22Rv1 (cell line): Measurements from ENCODE around the gene PPM1K.

ENCODE experiments used
- H3K27ac ChIP-seq: fragments of 450-650 bp; 2 replicates; pipeline ENCODE4 v1.5.1; 2017
- CTCF ChIP-seq: fragments of 450-650 bp; IDR thresholded peaks from 2 replicates; pipeline ENCODE4 v1.5.1; 2017; ENCODE audit warnings: mild to moderate bottlenecking
- ZFX ChIP-seq: fragments of 450-650 bp; IDR thresholded peaks from 2 replicates; pipeline ENCODE4 v1.6.1; 2017; ENCODE audit warnings: antibody characterized with exemption, borderline replicate concordance

The PPM1K gene

DNA sequence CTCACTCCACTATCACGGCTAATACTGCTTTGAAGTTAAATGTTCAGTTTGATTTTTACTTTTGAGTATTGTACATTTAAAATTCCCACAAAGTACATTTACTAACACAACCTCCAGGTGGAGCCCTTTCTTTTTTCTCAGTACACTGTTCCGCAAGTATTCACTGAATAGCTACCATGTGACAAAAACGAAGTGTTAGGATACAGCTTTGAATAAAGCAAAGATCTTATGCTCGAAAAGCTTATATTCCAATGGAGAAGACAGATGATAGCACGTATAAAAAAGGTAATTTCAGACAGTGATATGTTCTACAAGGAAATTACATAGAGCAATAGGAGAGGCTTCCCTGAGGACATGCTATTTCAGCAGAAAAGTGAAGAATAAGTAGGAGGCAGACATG, 65.3 kb downstream of the PPM1K start:
- TF ChIP-seq ZFX (no peak), CTCF (peak; percentile 81)
- H3K27ac ChIP-seq: no peak overlapping the region

DNA sequence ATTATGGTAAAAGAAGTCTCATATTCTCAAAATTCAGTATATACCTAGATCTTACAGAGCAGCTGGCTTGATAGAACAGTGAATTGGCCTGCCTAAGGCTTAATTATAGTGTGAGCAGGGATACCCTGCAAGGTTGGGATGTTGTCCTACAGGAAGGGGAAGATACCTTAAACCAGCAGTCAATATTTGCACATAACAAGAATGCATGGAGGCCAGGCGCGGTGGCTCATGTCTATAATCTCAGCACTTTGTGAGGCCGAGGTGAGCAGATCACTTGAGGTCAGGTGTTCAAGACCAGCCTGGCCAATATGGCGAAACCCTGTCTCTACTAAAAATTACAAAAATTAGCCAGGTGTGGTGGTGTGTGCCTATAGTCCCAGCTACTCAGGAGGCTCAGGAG, 67.2 kb downstream of the PPM1K start:
- TF ChIP-seq CTCF (no peak), ZFX (no peak)
- H3K27ac ChIP-seq: no peak overlapping the region

- TF ChIP-seq CTCF: no peak
- TF ChIP-seq ZFX: no peak
- H3K27ac ChIP-seq: no peak overlapping the region
Observed at GRCh38 chr4:88216395-88216794, 68.0 kb downstream of the PPM1K start.

DNA sequence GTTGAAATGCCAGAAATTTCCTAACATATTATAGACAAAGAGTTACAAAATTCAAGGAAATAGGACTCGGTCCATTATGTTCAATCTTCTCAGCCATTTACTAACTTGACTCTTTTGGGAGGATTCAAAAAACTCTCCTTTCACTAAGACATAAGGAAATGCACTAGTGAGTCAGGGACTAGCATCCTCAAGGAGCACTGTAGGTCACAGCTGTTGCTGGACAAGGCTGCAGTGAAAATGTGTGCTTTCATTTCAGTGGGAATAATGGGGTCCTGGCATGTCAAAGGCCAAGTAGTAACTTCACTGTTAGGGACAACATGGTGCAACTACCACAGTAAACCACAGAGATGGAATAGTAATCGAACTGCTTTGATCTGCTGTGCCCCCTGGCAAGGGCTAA, 69.0 kb downstream of the PPM1K start:
- TF ChIP-seq CTCF: no peak
- TF ChIP-seq ZFX: no peak
- no peak overlapping the region for H3K27ac ChIP-seq

DNA sequence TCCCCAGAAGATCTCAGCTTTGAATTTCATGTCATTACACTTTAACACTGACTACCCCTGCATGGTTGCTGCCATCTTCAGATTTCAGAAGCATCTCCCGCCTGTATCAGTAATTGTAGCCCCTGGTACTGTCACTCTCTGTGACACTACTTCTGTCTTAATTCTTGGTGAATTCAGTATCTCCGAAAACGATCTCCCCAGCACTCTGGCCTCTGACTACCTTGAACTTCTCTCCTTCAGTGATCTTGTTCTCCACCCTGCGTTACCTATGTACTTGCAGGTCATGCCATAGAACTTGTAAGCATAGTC, 72.2 kb downstream of the PPM1K start:
- TF ChIP-seq ZFX: no peak
- peak; percentile 51 for TF ChIP-seq CTCF
- no peak overlapping the region for H3K27ac ChIP-seq

- TF ChIP-seq CTCF: peak; percentile 79
- TF ChIP-seq ZFX: no peak
- no peak overlapping the region for H3K27ac ChIP-seq
Observed at GRCh38 chr4:88211473-88212252, 72.7 kb downstream of the PPM1K start.

- TF ChIP-seq CTCF (no peak), ZFX (no peak)
- no peak overlapping the region for H3K27ac ChIP-seq
Observed at GRCh38 chr4:88208156-88208555, 76.2 kb downstream of the PPM1K start.
